GM12872 (cell line): ENCODE data around the gene KCTD15.

Experiments used
- TF ChIP-seq, protein P1 (sequence below): IDR thresholded peaks from 3 replicates; pipeline ENCODE4 v1.5.1; 2011; ENCODE audit warnings: low read depth, mild to moderate bottlenecking, low read length, moderate library complexity; ENCODE audit not compliant: insufficient read depth

The KCTD15 gene

DNA sequence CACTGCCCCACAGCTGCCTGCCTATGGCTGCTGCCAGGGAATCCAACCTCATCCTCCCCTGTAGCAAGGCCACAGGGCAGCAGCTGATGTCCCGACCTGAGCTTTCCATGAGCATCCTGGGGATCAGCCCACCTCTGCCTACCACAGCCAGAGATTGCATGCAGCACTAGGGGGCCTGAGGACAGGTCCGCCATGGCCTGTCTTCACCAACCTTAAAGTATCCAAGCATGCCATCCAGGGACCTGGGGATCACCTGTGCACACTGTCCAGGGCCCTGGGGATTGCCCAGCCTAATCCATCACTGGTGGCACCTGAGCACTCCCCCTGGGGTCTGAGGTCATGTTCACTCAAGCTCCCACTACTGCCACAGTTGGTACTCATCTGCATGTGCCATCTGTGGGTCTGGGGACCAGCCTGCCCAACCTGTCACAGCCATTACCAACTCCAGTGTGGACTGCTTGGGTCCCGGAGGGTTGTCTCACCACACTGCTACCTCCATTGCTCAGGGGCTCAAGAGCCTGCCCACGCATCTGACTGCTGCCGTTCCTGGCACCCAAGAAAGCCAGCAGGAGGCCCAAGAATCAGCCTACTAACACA is 53.0 kb downstream of the KCTD15 start:
- TF ChIP-seq, protein P1, sequence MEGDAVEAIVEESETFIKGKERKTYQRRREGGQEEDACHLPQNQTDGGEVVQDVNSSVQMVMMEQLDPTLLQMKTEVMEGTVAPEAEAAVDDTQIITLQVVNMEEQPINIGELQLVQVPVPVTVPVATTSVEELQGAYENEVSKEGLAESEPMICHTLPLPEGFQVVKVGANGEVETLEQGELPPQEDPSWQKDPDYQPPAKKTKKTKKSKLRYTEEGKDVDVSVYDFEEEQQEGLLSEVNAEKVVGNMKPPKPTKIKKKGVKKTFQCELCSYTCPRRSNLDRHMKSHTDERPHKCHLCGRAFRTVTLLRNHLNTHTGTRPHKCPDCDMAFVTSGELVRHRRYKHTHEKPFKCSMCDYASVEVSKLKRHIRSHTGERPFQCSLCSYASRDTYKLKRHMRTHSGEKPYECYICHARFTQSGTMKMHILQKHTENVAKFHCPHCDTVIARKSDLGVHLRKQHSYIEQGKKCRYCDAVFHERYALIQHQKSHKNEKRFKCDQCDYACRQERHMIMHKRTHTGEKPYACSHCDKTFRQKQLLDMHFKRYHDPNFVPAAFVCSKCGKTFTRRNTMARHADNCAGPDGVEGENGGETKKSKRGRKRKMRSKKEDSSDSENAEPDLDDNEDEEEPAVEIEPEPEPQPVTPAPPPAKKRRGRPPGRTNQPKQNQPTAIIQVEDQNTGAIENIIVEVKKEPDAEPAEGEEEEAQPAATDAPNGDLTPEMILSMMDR, result no peak

- TF ChIP-seq, protein P1, result no peak
Observed at GRCh38 chr19:33859016-33859415, 62.3 kb downstream of the KCTD15 start.

DNA sequence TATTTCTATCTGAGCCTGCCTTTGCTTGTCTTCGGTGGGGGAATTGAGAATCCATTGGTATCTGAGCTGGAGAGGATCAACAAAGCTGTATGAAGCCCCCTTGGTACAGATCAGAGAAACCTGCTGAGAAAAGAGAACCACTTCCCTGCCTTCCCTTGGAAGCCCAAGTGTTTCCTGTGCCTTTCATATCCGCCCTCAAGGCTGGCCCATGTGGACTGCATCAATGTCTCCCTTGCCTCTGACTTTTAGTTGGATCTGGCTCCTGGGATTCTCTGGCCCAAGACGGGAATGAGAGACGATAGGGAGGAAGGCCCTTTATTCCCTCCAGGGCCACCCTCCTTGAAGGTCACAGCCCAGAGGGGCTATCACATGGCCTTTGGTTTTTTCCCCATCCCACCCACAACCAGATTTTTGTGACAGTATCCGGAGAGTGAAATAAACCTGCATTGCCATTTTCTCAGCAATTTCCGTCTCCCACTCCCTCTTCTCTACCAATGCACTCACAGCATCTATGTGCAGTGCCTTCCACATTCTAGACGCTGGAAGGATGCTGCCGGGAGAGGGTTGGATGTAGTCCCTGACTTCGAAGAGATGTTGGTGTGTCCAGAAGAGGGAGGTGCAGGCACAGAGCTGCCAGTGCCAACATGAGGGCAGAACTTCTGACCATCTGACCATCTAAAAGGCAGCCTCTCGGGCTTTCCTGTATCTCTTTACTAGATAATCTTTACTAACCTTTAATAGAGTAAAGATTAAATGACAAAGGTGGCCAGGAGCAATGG is 63.8 kb downstream of the KCTD15 start:
- TF ChIP-seq, protein P1, result no peak

- TF ChIP-seq, protein P1, result no peak
Observed at GRCh38 chr19:33861950-33862349, 65.3 kb downstream of the KCTD15 start.

- TF ChIP-seq, protein P1, result no peak
Observed at GRCh38 chr19:33862981-33863380, 66.3 kb downstream of the KCTD15 start.

- TF ChIP-seq, protein P1, result no peak
Observed at GRCh38 chr19:33863436-33863835, 66.8 kb downstream of the KCTD15 start.

- TF ChIP-seq, protein P1, result no peak
Observed at GRCh38 chr19:33864311-33864850, 67.7 kb downstream of the KCTD15 start.
